ENCODE data around the gene PROCR.

- TF ChIP-seq POLR2A (IDR thresholded peaks at IDR 0.05) = no peak
- no peak for TF ChIP-seq CTCF (IDR thresholded peaks at IDR 0.05 in 8 of 11, conservative IDR thresholded peaks at IDR 0.05 in 3 of 11)
- TF ChIP-seq POLR2AphosphoS5 (IDR thresholded peaks at IDR 0.05) = peak in 1 of 3 donors; percentile 24
These were observed 2.8 kb downstream of the PROCR start for GRCh38 chr20:35174458-35175216.
